Measurements from ENCODE around the gene OR5A1. TPM values are rescaled to one million over a fixed set of nuclear protein-coding genes. Genes with fewer than 3 reads are reported as not detected.

OR5A1 gene
- total and polyA plus RNA-seq, 4 donors = not detected

DNA sequence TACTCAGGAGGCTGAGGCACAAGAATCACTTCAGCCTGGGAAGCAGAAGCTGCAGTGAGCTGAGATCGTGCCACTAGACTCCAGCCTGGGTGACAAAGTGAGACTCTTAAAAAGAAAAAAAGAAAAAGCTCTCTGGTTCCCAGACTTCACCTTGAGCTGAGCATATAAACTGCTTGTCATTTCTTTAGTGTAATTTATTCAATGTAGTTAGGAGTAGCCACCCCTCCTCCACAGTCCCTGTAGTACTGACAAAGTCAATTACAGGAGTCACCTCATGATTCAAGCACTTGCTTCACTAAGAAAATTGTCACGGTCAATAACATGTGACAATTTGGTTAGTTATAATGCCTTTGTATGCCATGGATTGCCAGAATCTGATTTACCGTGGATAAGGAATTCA, 44.1 kb downstream of the OR5A1 start:
- no peaks in the 10 kb centered on the region for H3K9me3 ChIP-seq (ENCODE audit: control insufficient read depth in 4 of 4, low read length in 3 of 4)
- H3K9ac ChIP-seq (ENCODE audit: low read depth in 1 of 2, low read length in 2 of 2) = no peak overlapping the region
- TF ChIP-seq YY1 (IDR thresholded peaks at IDR 0.05) (no peak), HNF4A (conservative IDR thresholded peaks at IDR 0.05) (no peak), EGR1 (IDR thresholded peaks at IDR 0.05; ENCODE audit: low read depth in 2 of 2) (no peak), HNF4G (IDR thresholded peaks at IDR 0.05) (no peak), FOXA2 (IDR thresholded peaks at IDR 0.05) (no peak), RXRA (IDR thresholded peaks at IDR 0.05) (no peak), NR2F2 (IDR thresholded peaks at IDR 0.05) (no peak), RAD21 (IDR thresholded peaks at IDR 0.05) (no peak), SP1 (IDR thresholded peaks at IDR 0.05) (no peak), GABPA (IDR thresholded peaks at IDR 0.05 in 1 of 2, conservative IDR thresholded peaks at IDR 0.05 in 1 of 2) (no peak), FOXA1 (IDR thresholded peaks at IDR 0.05) (no peak), JUND (IDR thresholded peaks at IDR 0.05) (no peak), TAF1 (conservative IDR thresholded peaks at IDR 0.05) (no peak)
- TF ChIP-seq, protein P1, sequence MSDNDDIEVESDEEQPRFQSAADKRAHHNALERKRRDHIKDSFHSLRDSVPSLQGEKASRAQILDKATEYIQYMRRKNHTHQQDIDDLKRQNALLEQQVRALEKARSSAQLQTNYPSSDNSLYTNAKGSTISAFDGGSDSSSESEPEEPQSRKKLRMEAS (IDR thresholded peaks at IDR 0.05) = no peak
- TF ChIP-seq, protein P2, sequence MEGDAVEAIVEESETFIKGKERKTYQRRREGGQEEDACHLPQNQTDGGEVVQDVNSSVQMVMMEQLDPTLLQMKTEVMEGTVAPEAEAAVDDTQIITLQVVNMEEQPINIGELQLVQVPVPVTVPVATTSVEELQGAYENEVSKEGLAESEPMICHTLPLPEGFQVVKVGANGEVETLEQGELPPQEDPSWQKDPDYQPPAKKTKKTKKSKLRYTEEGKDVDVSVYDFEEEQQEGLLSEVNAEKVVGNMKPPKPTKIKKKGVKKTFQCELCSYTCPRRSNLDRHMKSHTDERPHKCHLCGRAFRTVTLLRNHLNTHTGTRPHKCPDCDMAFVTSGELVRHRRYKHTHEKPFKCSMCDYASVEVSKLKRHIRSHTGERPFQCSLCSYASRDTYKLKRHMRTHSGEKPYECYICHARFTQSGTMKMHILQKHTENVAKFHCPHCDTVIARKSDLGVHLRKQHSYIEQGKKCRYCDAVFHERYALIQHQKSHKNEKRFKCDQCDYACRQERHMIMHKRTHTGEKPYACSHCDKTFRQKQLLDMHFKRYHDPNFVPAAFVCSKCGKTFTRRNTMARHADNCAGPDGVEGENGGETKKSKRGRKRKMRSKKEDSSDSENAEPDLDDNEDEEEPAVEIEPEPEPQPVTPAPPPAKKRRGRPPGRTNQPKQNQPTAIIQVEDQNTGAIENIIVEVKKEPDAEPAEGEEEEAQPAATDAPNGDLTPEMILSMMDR (IDR thresholded peaks at IDR 0.05; ENCODE audit: low read depth, low read length, missing input control) = no peak
- TF ChIP-seq, protein P3, sequence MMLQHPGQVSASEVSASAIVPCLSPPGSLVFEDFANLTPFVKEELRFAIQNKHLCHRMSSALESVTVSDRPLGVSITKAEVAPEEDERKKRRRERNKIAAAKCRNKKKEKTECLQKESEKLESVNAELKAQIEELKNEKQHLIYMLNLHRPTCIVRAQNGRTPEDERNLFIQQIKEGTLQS (IDR thresholded peaks at IDR 0.05) = no peak
- TF ChIP-seq, protein P4, sequence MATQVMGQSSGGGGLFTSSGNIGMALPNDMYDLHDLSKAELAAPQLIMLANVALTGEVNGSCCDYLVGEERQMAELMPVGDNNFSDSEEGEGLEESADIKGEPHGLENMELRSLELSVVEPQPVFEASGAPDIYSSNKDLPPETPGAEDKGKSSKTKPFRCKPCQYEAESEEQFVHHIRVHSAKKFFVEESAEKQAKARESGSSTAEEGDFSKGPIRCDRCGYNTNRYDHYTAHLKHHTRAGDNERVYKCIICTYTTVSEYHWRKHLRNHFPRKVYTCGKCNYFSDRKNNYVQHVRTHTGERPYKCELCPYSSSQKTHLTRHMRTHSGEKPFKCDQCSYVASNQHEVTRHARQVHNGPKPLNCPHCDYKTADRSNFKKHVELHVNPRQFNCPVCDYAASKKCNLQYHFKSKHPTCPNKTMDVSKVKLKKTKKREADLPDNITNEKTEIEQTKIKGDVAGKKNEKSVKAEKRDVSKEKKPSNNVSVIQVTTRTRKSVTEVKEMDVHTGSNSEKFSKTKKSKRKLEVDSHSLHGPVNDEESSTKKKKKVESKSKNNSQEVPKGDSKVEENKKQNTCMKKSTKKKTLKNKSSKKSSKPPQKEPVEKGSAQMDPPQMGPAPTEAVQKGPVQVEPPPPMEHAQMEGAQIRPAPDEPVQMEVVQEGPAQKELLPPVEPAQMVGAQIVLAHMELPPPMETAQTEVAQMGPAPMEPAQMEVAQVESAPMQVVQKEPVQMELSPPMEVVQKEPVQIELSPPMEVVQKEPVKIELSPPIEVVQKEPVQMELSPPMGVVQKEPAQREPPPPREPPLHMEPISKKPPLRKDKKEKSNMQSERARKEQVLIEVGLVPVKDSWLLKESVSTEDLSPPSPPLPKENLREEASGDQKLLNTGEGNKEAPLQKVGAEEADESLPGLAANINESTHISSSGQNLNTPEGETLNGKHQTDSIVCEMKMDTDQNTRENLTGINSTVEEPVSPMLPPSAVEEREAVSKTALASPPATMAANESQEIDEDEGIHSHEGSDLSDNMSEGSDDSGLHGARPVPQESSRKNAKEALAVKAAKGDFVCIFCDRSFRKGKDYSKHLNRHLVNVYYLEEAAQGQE (IDR thresholded peaks at IDR 0.05) = no peak
- TF ChIP-seq, protein P5, sequence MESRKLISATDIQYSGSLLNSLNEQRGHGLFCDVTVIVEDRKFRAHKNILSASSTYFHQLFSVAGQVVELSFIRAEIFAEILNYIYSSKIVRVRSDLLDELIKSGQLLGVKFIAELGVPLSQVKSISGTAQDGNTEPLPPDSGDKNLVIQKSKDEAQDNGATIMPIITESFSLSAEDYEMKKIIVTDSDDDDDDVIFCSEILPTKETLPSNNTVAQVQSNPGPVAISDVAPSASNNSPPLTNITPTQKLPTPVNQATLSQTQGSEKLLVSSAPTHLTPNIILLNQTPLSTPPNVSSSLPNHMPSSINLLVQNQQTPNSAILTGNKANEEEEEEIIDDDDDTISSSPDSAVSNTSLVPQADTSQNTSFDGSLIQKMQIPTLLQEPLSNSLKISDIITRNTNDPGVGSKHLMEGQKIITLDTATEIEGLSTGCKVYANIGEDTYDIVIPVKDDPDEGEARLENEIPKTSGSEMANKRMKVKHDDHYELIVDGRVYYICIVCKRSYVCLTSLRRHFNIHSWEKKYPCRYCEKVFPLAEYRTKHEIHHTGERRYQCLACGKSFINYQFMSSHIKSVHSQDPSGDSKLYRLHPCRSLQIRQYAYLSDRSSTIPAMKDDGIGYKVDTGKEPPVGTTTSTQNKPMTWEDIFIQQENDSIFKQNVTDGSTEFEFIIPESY (IDR thresholded peaks at IDR 0.05) = no peak
- H3K27me3 ChIP-seq (ENCODE audit: control insufficient read depth in 4 of 4, insufficient read depth in 4 of 4, low read length in 3 of 4) = no peaks in the 10 kb centered on the region
- WGBS = 88% methylated on average over 3 of the region's 3 CpGs
- no peak for DNase-seq (ENCODE audit: low spot score)
- H3K4me1 ChIP-seq (ENCODE audit: control insufficient read depth in 4 of 4, insufficient read depth in 4 of 4, low read length in 3 of 4) = no peaks in the 10 kb centered on the region
- H3K4me3 ChIP-seq (ENCODE audit: low read depth in 1 of 3, low read length in 3 of 3) = no peak overlapping the region
- H3K36me3 ChIP-seq (ENCODE audit: control insufficient read depth in 4 of 4, insufficient read depth in 3 of 4, low read depth in 1 of 4, low read length in 3 of 4) = no peaks in the 10 kb centered on the region
- no peak overlapping the region for H3K27ac ChIP-seq (ENCODE audit: low read depth in 1 of 2, low read length in 2 of 2)

Other genes starting within 250 kb of the OR5A1 start
- 10 to 100 TPM; 21.1 to 27.2 TPM for gene MPEG1, start 223.5 kb upstream of the OR5A1 start, total RNA-seq
- gene MPEG1, start 223.5 kb upstream of the OR5A1 start, polyA plus RNA-seq = 10 to 100 TPM in 1 of 2 donors, 1 to 10 TPM in 1; 3.2 to 12.8 TPM
- under 1 TPM in 1 of 2 donors, not detected in 1; 0.25 TPM for gene OR5AN1, start 77.6 kb upstream of the OR5A1 start, total RNA-seq
- gene OR5AN1, start 77.6 kb upstream of the OR5A1 start, polyA plus RNA-seq = under 1 TPM in 1 of 2 donors, not detected in 1; 0.06 TPM
- gene OR5A2, start 10.1 kb upstream of the OR5A1 start, total RNA-seq = not detected
- gene OR5A2, start 10.1 kb upstream of the OR5A1 start, polyA plus RNA-seq = not detected
- not detected for gene OR4D6, start 20.5 kb downstream of the OR5A1 start, total RNA-seq
- gene OR4D6, start 20.5 kb downstream of the OR5A1 start, polyA plus RNA-seq = not detected
- gene OR4D10, start 36.8 kb downstream of the OR5A1 start, total RNA-seq = not detected
- not detected for gene OR4D10, start 36.8 kb downstream of the OR5A1 start, polyA plus RNA-seq
- not detected for gene OR4D11, start 67.1 kb downstream of the OR5A1 start, total RNA-seq
- gene OR4D11, start 67.1 kb downstream of the OR5A1 start, polyA plus RNA-seq = not detected
- gene OR4D9, start 75.1 kb downstream of the OR5A1 start, total RNA-seq = not detected
- not detected for gene OR4D9, start 75.1 kb downstream of the OR5A1 start, polyA plus RNA-seq
- 10 to 100 TPM; 25.3 to 92.5 TPM for gene OSBP, start 179.3 kb downstream of the OR5A1 start, total RNA-seq
- 10 to 100 TPM; 16.5 to 47.8 TPM for gene OSBP, start 179.3 kb downstream of the OR5A1 start, polyA plus RNA-seq
- 10 to 100 TPM in 1 of 2 donors, 1 to 10 TPM in 1; 4.9 to 14.4 TPM for gene PATL1, start 232.6 kb downstream of the OR5A1 start, total RNA-seq
- gene PATL1, start 232.6 kb downstream of the OR5A1 start, polyA plus RNA-seq = 10 to 100 TPM; 10.4 to 14.7 TPM

Data from liver (tissue), 9 donors.